ENCODE measurements around the gene CLIP4.

Gene CLIP4

GRCh38 chr2:29139152-29139551 is 23.9 kb downstream of the CLIP4 start:
- no peak for DNase-seq

GRCh38 chr2:29139731-29140130 is 24.5 kb downstream of the CLIP4 start:
- DNase-seq, result no peak

GRCh38 chr2:29143657-29144056 is 28.4 kb downstream of the CLIP4 start:
- no peak for DNase-seq

- DNase-seq, result no peak
Measured at GRCh38 chr2:29146197-29146596, 31.0 kb downstream of the CLIP4 start.

GRCh38 chr2:29147963-29148362 is 32.7 kb downstream of the CLIP4 start:
- no peak for DNase-seq

GRCh38 chr2:29154610-29155009 is 39.4 kb downstream of the CLIP4 start:
- DNase-seq, result no peak

GRCh38 chr2:29155578-29155977 is 40.4 kb downstream of the CLIP4 start:
- DNase-seq, result no peak

- DNase-seq, result no peak
Measured at GRCh38 chr2:29157131-29157530, 41.9 kb downstream of the CLIP4 start.

- no peak for DNase-seq
Measured at GRCh38 chr2:29159125-29159524, 43.9 kb downstream of the CLIP4 start.

GRCh38 chr2:29160184-29160583 is 45.0 kb downstream of the CLIP4 start:
- DNase-seq, result no peak

- no peak for DNase-seq
Measured at GRCh38 chr2:29162204-29162928, 47.2 kb downstream of the CLIP4 start.

- no peak for DNase-seq
Measured at GRCh38 chr2:29164091-29164846, 49.1 kb downstream of the CLIP4 start.

- DNase-seq, result no peak
Measured at GRCh38 chr2:29165362-29166241, 50.4 kb downstream of the CLIP4 start.

GRCh38 chr2:29166242-29167039 is 51.2 kb downstream of the CLIP4 start:
- DNase-seq, result no peak

- DNase-seq, result no peak
Measured at GRCh38 chr2:29174937-29175336, 59.7 kb downstream of the CLIP4 start.

GRCh38 chr2:29175338-29175737 is 60.1 kb downstream of the CLIP4 start:
- DNase-seq, result no peak

- DNase-seq, result no peak
Measured at GRCh38 chr2:29182334-29182733, 67.1 kb downstream of the CLIP4 start.

- DNase-seq, result no peak
Measured at GRCh38 chr2:29182920-29183319, 67.7 kb downstream of the CLIP4 start.

- DNase-seq, result no peak
Measured at GRCh38 chr2:29184531-29184930, 69.3 kb downstream of the CLIP4 start.

GRCh38 chr2:29186817-29187216 is 71.6 kb downstream of the CLIP4 start:
- DNase-seq, result no peak

- DNase-seq, result no peak
Measured at GRCh38 chr2:29187926-29188325, 72.7 kb downstream of the CLIP4 start.

GRCh38 chr2:29189052-29189451 is 73.8 kb downstream of the CLIP4 start:
- DNase-seq, result no peak

- DNase-seq, result no peak
Measured at GRCh38 chr2:29191817-29192216, 76.6 kb downstream of the CLIP4 start.
